IMR-90 (cell line): ENCODE results near the gene CROCC2. TPM values are rescaled to one million over a fixed set of nuclear protein-coding genes. Genes with fewer than 3 reads are reported as not detected.

ENCODE experiments used
- ATAC-seq: fragments of 200-7000 bp; cut with Tn5 transposase; 2 replicates; pipeline ENCODE4 v1.9.1; 2020; ENCODE audit warnings: low read depth, mild to moderate bottlenecking, moderate library complexity
- BruUV-seq: library from RNA; stranded (reverse); fragments of 400-500 nt; replicated peaks from 2 replicates; lab custom pipeline; 2021; lab: Mats Ljungman, UMichigan
- CTCF ChIA-PET: fragments of 300-600 bp; formaldehyde crosslinking; extraction: SDS; loops from one replicate; lab custom pipeline; 2021; ENCODE audit warnings: antibody characterized with exemption; lab: Yijun Ruan, JAX
- POLR2A ChIA-PET: fragments of 300-600 bp; sonication (Branson Sonifier 250); formaldehyde crosslinking; loops from one replicate; lab custom pipeline; 2022; ENCODE audit warnings: antibody characterized with exemption; ENCODE audit not compliant: unreplicated experiment; lab: Charles Lee
- DNase-seq: peaks from one replicate; pipeline ENCODE4 v3.0.0; 2013
- H2AFZ ChIP-seq: replicated peaks from 2 replicates; pipeline ENCODE3; 2013; ENCODE audit warnings: low read length, mild to moderate bottlenecking; ENCODE audit not compliant: poor library complexity
- H2AK5ac ChIP-seq: 2 replicates; pipeline ENCODE4 v1.6.1; 2013; ENCODE audit warnings: low read depth, low read length, inconsistent platforms
- H2AK9ac ChIP-seq: replicated peaks from 2 replicates; pipeline ENCODE3; 2013; ENCODE audit warnings: mild to moderate bottlenecking, low read depth, low read length, moderate library complexity; ENCODE audit not compliant: poor library complexity
- H2BK120ac ChIP-seq: 2 replicates; pipeline ENCODE4 v1.6.1; 2013; ENCODE audit warnings: low read depth, low read length, inconsistent platforms
- H2BK15ac ChIP-seq: 3 replicates; pipeline ENCODE4 v1.6.1; 2013; ENCODE audit warnings: low read depth, low read length, inconsistent platforms
- H2BK20ac ChIP-seq: 2 replicates; pipeline ENCODE4 v1.6.1; 2013; ENCODE audit warnings: low read depth, mild to moderate bottlenecking, inconsistent platforms, low read length, moderate library complexity
- H2BK5ac ChIP-seq: 2 replicates; pipeline ENCODE4 v1.6.1; 2013; ENCODE audit warnings: mild to moderate bottlenecking, low read depth, low read length, inconsistent platforms; ENCODE audit not compliant: poor library complexity, severe bottlenecking
- H3K14ac ChIP-seq: replicated peaks from 2 replicates; pipeline ENCODE4 v1.6.1; 2013; ENCODE audit warnings: low read depth, low read length, inconsistent platforms
- H3K18ac ChIP-seq: 2 replicates; pipeline ENCODE4 v1.6.1; 2013; ENCODE audit warnings: low read depth, low read length, control low read depth
- H3K23ac ChIP-seq: 2 replicates; pipeline ENCODE4 v1.6.1; 2013; ENCODE audit warnings: low read depth, low read length, inconsistent platforms
- H3K27ac ChIP-seq: 2 replicates; pipeline ENCODE4 v1.5.1; 2013; ENCODE audit warnings: mild to moderate bottlenecking, control low read depth, low read length; ENCODE audit not compliant: insufficient read depth
- H3K27me3 ChIP-seq: 2 replicates; pipeline ENCODE4 v1.6.1; 2013; ENCODE audit warnings: low read length; ENCODE audit not compliant: control insufficient read depth, insufficient read depth
- H3K36me3 ChIP-seq: 2 replicates; pipeline ENCODE4 v1.6.1; 2013; ENCODE audit warnings: low read length, mixed read lengths; ENCODE audit not compliant: control insufficient read depth, insufficient read depth
- H3K4ac ChIP-seq: 2 replicates; pipeline ENCODE4 v1.6.1; 2013; ENCODE audit warnings: low read depth, low read length, inconsistent platforms
- H3K4me1 ChIP-seq: 2 replicates; pipeline ENCODE4 v1.6.1; 2013; ENCODE audit warnings: low read length, mixed read lengths; ENCODE audit not compliant: control insufficient read depth, insufficient read depth
- H3K4me2 ChIP-seq: 2 replicates; pipeline ENCODE4 v1.6.1; 2013; ENCODE audit warnings: low read depth, mild to moderate bottlenecking, control low read depth, low read length, moderate library complexity
- H3K4me3 ChIP-seq: 2 replicates; pipeline ENCODE4 v1.5.1; 2013; ENCODE audit warnings: low read depth, mild to moderate bottlenecking, control low read depth, low read length, moderate library complexity; ENCODE audit not compliant: insufficient read depth
- H3K56ac ChIP-seq: 2 replicates; pipeline ENCODE4 v1.6.1; 2013; ENCODE audit warnings: low read length, inconsistent platforms; ENCODE audit not compliant: insufficient read depth; ENCODE audit errors: extremely low read depth
- H3K79me1 ChIP-seq, 2 experiments: 2 replicates each; pipeline ENCODE4 v1.6.1; 2013; ENCODE audit warnings: low read length in 2 of 2, inconsistent platforms in 1 of 2, low read depth in 1 of 2
- H3K9ac ChIP-seq: 2 replicates; pipeline ENCODE4 v1.6.1; 2013; ENCODE audit warnings: low read depth, low read length, control low read depth
- H3K9me1 ChIP-seq: 2 replicates; pipeline ENCODE4 v1.6.1; 2013; ENCODE audit warnings: low read length, inconsistent platforms; ENCODE audit not compliant: insufficient read depth
- H3K9me3 ChIP-seq: 2 replicates; pipeline ENCODE4 v1.6.1; 2013; ENCODE audit warnings: low read length; ENCODE audit not compliant: control insufficient read depth, insufficient read depth
- H4K20me1 ChIP-seq: 2 replicates; pipeline ENCODE4 v1.6.1; 2013; ENCODE audit warnings: low read length, inconsistent platforms; ENCODE audit not compliant: insufficient read depth
- H4K5ac ChIP-seq: 2 replicates; pipeline ENCODE4 v1.6.1; 2013; ENCODE audit warnings: mild to moderate bottlenecking, low read depth, low read length, control low read depth
- H4K8ac ChIP-seq, 2 experiments: 2 replicates each; pipeline ENCODE4 v1.6.1; 2013; ENCODE audit warnings: low read depth in 2 of 2, low read length in 2 of 2, control low read depth in 1 of 2, inconsistent platforms in 1 of 2
- H4K91ac ChIP-seq: 2 replicates; pipeline ENCODE4 v1.6.1; 2013; ENCODE audit warnings: low read depth, low read length, inconsistent platforms; ENCODE audit not compliant: insufficient read depth
- BHLHE40 ChIP-seq: fragments of 150-350 bp; IDR thresholded peaks from 2 replicates; pipeline ENCODE4 v1.6.1; 2016; ENCODE audit warnings: mild to moderate bottlenecking, low read depth, low read length
- CTCF ChIP-seq: conservative IDR thresholded peaks from 2 replicates; pipeline ENCODE4 v1.5.1; 2012; ENCODE audit warnings: mild to moderate bottlenecking, low read depth, low read length, improper control_type of control experiment
- ELK1 ChIP-seq: fragments of 150-350 bp; IDR thresholded peaks from 2 replicates; pipeline ENCODE4 v1.6.1; 2016; ENCODE audit warnings: low read depth, mild to moderate bottlenecking, low read length, moderate library complexity, borderline replicate concordance
- MAZ ChIP-seq: IDR thresholded peaks from 2 replicates; pipeline ENCODE4 v1.6.1; 2012; ENCODE audit warnings: low read depth, mild to moderate bottlenecking, low read length, improper control_type of control experiment, moderate library complexity, borderline replicate concordance
- NFE2L2 ChIP-seq: fragments of 150-350 bp; IDR thresholded peaks from 2 replicates; pipeline ENCODE4 v1.6.1; 2016; ENCODE audit warnings: low read depth, mild to moderate bottlenecking, low read length
- RAD21 ChIP-seq: IDR thresholded peaks from 2 replicates; pipeline ENCODE4 v1.6.1; 2012; ENCODE audit warnings: low read length, improper control_type of control experiment
- RCOR1 ChIP-seq: IDR thresholded peaks from 2 replicates; pipeline ENCODE4 v1.6.1; 2012; ENCODE audit warnings: mild to moderate bottlenecking, low read length, improper control_type of control experiment; ENCODE audit not compliant: insufficient replicate concordance
- RFX5 ChIP-seq: IDR thresholded peaks from 2 replicates; pipeline ENCODE4 v1.8.0; 2012; ENCODE audit warnings: low read depth, mild to moderate bottlenecking, low read length, moderate library complexity
- USF2 ChIP-seq: fragments of 150-350 bp; IDR thresholded peaks from 2 replicates; pipeline ENCODE4 v1.6.1; 2017; ENCODE audit warnings: mild to moderate bottlenecking, antibody characterized with exemption, low read length, low read depth
- WGBS, 2 experiments: methylation state at CpG; one replicate each; pipeline versions ENCODE4 v1.1.5 to v1.1.7; 2013; ENCODE audit warnings: missing lambda C conversion rate in 2 of 2; ENCODE audit not compliant: insufficient read length in 1 of 2; ENCODE audit errors: extremely low coverage in 2 of 2; 5-methylcytosine and 5-hydroxymethylcytosine counted together
- dilution Hi-C: fragments of 300-500 bp; cut with HindIII; formaldehyde crosslinking; loops from one replicate; pipeline ENCODE4 v1.14.3; 2018; ENCODE audit warnings: low sequenced_read_pairs; ENCODE audit not compliant: unreplicated experiment
- in situ Hi-C: fragments of 300-500 bp; cut with MboI; formaldehyde crosslinking; loops from 3 replicates; pipeline ENCODE4 v1.14.3; 2019; ENCODE audit warnings: low sequenced_read_pairs, inconsistent platforms, mixed read lengths
- intact Hi-C: fragments of 100-400 bp; cut with micrococcal nuclease; formaldehyde crosslinking; loops from 2 replicates; pipeline ENCODE4 v1.10.0; 2022
- polyA plus RNA-seq, 3 experiments: library from polyadenylated mRNA; depleted of rRNA; stranded (reverse); fragments of >200 nt; gene quantifications; 2 replicates each; pipeline ENCODE4 v1.2.3, GENCODE V29; 2012; ENCODE audit warnings: low replicate concordance in 1 of 3
- total RNA-seq: library from RNA; depleted of rRNA; stranded (reverse); fragments of >200 nt; gene quantifications from 2 replicates; pipeline ENCODE4 v1.2.3, GENCODE V29; 2012

CROCC2 gene
- total and polyA plus RNA-seq, 2 of the 4 experiments (the other 2 are of a cell fraction), result not detected

- peaks cover 1% of the 10 kb centered on the region; the same call in 1 of the 2 replicates for H3K4me1 ChIP-seq
- H2AK9ac ChIP-seq, result no peak overlapping the region
- CTCF ChIA-PET, result no interaction called here
- H3K27ac ChIP-seq, result no peak overlapping the region
- no peaks in the 10 kb centered on the region for H3K36me3 ChIP-seq
- DNase-seq, result no peak
- peaks cover 23% of the 10 kb centered on the region for H3K27me3 ChIP-seq
- H2BK120ac ChIP-seq, result no peak overlapping the region
- in situ Hi-C loops (no loop called here), intact Hi-C loops (no loop called here), dilution Hi-C loops (no loop called here)
- no peak overlapping the region for H2AK5ac ChIP-seq
- no peaks in the 10 kb centered on the region for H3K9me1 ChIP-seq
- H4K5ac ChIP-seq, result no peak overlapping the region
- no peak overlapping the region for H4K91ac ChIP-seq
- TF ChIP-seq RFX5 (no peak), MAZ (no peak), BHLHE40 (no peak), USF2 (no peak), RCOR1 (no peak), RAD21 (no peak), CTCF (no peak), ELK1 (no peak), NFE2L2 (no peak)
- no peaks in the 10 kb centered on the region for H4K20me1 ChIP-seq
- H3K14ac ChIP-seq, result no peak overlapping the region
- H3K4me3 ChIP-seq, result no peak overlapping the region
- BruUV-seq, result no TSS peak
- H3K23ac ChIP-seq, result no peak overlapping the region
- no peak for ATAC-seq
- no peaks in the 10 kb centered on the region for H3K9me3 ChIP-seq
- no peak overlapping the region for H3K4ac ChIP-seq
- WGBS, 2 experiments, result 80% methylated on average over 23 of the region's 26 CpGs; no CpG with 5 or more reads in 1 of the 2 experiments
- no peak overlapping the region for H2AFZ ChIP-seq
- H3K56ac ChIP-seq, result no peak overlapping the region
- no peak overlapping the region for H4K8ac ChIP-seq
- no peak overlapping the region for H2BK5ac ChIP-seq
- POLR2A ChIA-PET, result no interaction called here
- H3K9ac ChIP-seq, result no peak overlapping the region
- H2BK15ac ChIP-seq, result no peak overlapping the region
- H2BK20ac ChIP-seq, result no peak overlapping the region
- H3K18ac ChIP-seq, result no peak overlapping the region
- no peaks in the 10 kb centered on the region for H3K79me1 ChIP-seq
- H3K4me2 ChIP-seq, result no peak overlapping the region
These were observed 24.6 kb downstream of the CROCC2 start for GRCh38 chr2:240930631-240931318.
